H1 (cell line): Measurements from ENCODE around the gene SLC52A1. TPM values are rescaled to one million over a fixed set of nuclear protein-coding genes. Genes with fewer than 3 reads are reported as not detected.

ENCODE experiments used
- CTCF ChIA-PET: fragments of 300-600 bp; sonication (Branson Sonifier 250); formaldehyde crosslinking; loops from one replicate; lab custom pipeline; 2021; ENCODE audit not compliant: partially characterized antibody; lab: Charles Lee
- POLR2A ChIA-PET: fragments of 300-600 bp; sonication (Branson Sonifier 250); formaldehyde crosslinking; loops from one replicate; lab custom pipeline; 2021; ENCODE audit warnings: inconsistent platforms; ENCODE audit not compliant: partially characterized antibody; lab: Charles Lee
- DNase-seq, 2 experiments: peaks; one replicate each; pipeline versions ENCODE4 v3.0.0 to v3.0.0-alpha.2; 2010 to 2022; ENCODE audit warnings: low spot score in 2 of 2, low read depth in 1 of 2, mixed read lengths in 1 of 2
- FAIRE-seq: peaks from 2 replicates; lab custom pipeline; 2011; peaks lifted over from hg19 to GRCh38; lab: Jason Lieb, UNC
- H2AFZ ChIP-seq: 2 replicates; pipeline ENCODE4 v1.8.1; 2012; ENCODE audit warnings: low read length, inconsistent platforms
- H2AK5ac ChIP-seq: 2 replicates; pipeline ENCODE4 v1.6.1; 2013; ENCODE audit warnings: low read depth, low read length
- H2BK120ac ChIP-seq: replicated peaks from 2 replicates; pipeline ENCODE3; 2013; ENCODE audit warnings: low read depth, low read length, inconsistent platforms
- H2BK12ac ChIP-seq: 2 replicates; pipeline ENCODE4 v1.6.1; 2013; ENCODE audit warnings: low read depth, low read length
- H2BK15ac ChIP-seq: 2 replicates; pipeline ENCODE4 v1.6.1; 2013; ENCODE audit warnings: low read length
- H2BK20ac ChIP-seq: 2 replicates; pipeline ENCODE4 v1.6.1; 2013; ENCODE audit warnings: low read length
- H2BK5ac ChIP-seq: 2 replicates; pipeline ENCODE4 v1.6.1; 2013; ENCODE audit warnings: low read depth, low read length
- H3K14ac ChIP-seq: 2 replicates; pipeline ENCODE4 v1.6.1; 2013; ENCODE audit warnings: inconsistent platforms; ENCODE audit not compliant: insufficient read length
- H3K18ac ChIP-seq: 2 replicates; pipeline ENCODE4 v1.6.1; 2013; ENCODE audit warnings: low read length; ENCODE audit errors: extremely low read depth
- H3K23ac ChIP-seq: 2 replicates; pipeline ENCODE4 v1.6.1; 2013; ENCODE audit warnings: inconsistent platforms; ENCODE audit not compliant: insufficient read length
- H3K23me2 ChIP-seq: 2 replicates; pipeline ENCODE4 v1.6.1; 2013; ENCODE audit warnings: low read depth, low read length
- H3K27ac ChIP-seq: 2 replicates; pipeline ENCODE4 v1.6.1; 2011; ENCODE audit warnings: low read depth, low read length, inconsistent platforms
- H3K27me3 ChIP-seq, 4 experiments: replicated peaks in 1 of 4; 1 replicate in 1 of 4; 2 replicates in 3 of 4; pipeline versions ENCODE4 v1.6.1 to v1.8.1; 2011 to 2013; ENCODE audit warnings: low read length in 3 of 4, mild to moderate bottlenecking in 3 of 4, inconsistent platforms in 2 of 4, mixed read lengths in 2 of 4, moderate library complexity in 1 of 4; ENCODE audit not compliant: control insufficient read depth in 3 of 4, insufficient read depth in 3 of 4; ENCODE audit errors: extremely low read depth in 1 of 4
- H3K36me3 ChIP-seq, 4 experiments: 2 replicates each; pipeline versions ENCODE4 v1.6.1 to v1.8.1; 2011 to 2013; ENCODE audit warnings: mild to moderate bottlenecking in 4 of 4, low read length in 3 of 4, moderate library complexity in 2 of 4, control low read depth in 1 of 4, inconsistent platforms in 1 of 4; ENCODE audit not compliant: insufficient read depth in 4 of 4, control insufficient read depth in 2 of 4
- H3K4ac ChIP-seq: replicated peaks from 2 replicates; pipeline ENCODE3; 2013; ENCODE audit warnings: low read length, low read depth, mixed read lengths, inconsistent platforms; ENCODE audit not compliant: insufficient read length
- H3K4me1 ChIP-seq, 4 experiments: replicated peaks in 1 of 4; 1 replicate in 1 of 4; 2 replicates in 3 of 4; pipeline versions ENCODE4 v1.6.1 to v1.8.1; 2011 to 2013; ENCODE audit warnings: low read length in 3 of 4, inconsistent platforms in 2 of 4, mixed read lengths in 1 of 4; ENCODE audit not compliant: insufficient read depth in 4 of 4, control insufficient read depth in 3 of 4
- H3K4me2 ChIP-seq, 2 experiments: 2 replicates each; pipeline versions ENCODE4 v1.6.1 to v1.8.1; 2011 to 2013; ENCODE audit warnings: low read depth in 2 of 2, low read length in 2 of 2, control low read depth in 1 of 2, inconsistent platforms in 1 of 2, mild to moderate bottlenecking in 1 of 2; ENCODE audit not compliant: insufficient read depth in 1 of 2
- H3K4me3 ChIP-seq, 4 experiments: fragments of 200-600, 300-600 bp in 1 of 4; sonication (generic), shearing (Covaris generic), sonication (Bioruptor Twin) in 1 of 4; 2 replicates each; pipeline versions ENCODE4 v1.5.1 to v1.8.1; 2011 to 2016; ENCODE audit warnings: low read length in 4 of 4, low read depth in 3 of 4, control low read depth in 2 of 4, inconsistent platforms in 2 of 4, mild to moderate bottlenecking in 2 of 4, mixed read lengths in 1 of 4, moderate library complexity in 1 of 4; ENCODE audit not compliant: insufficient read depth in 2 of 4; ENCODE audit errors: extremely low read depth in 1 of 4
- H3K56ac ChIP-seq: replicated peaks from 2 replicates; pipeline ENCODE3; 2013; ENCODE audit warnings: low read depth, mild to moderate bottlenecking, mixed read lengths, low read length, inconsistent platforms; ENCODE audit not compliant: insufficient read length
- H3K79me1 ChIP-seq: 2 replicates; pipeline ENCODE4 v1.6.1; 2013; ENCODE audit warnings: low read depth, low read length, control low read depth
- H3K79me2 ChIP-seq, 2 experiments: 2 replicates each; pipeline versions ENCODE4 v1.6.1 to v1.8.1; 2012 to 2013; ENCODE audit warnings: low read length in 2 of 2, mild to moderate bottlenecking in 2 of 2, inconsistent platforms in 1 of 2; ENCODE audit not compliant: insufficient read depth in 2 of 2, control insufficient read depth in 1 of 2
- H3K9ac ChIP-seq, 4 experiments: replicated peaks in 1 of 4; 1 replicate in 1 of 4; 2 replicates in 3 of 4; pipeline versions ENCODE4 v1.6.1 to v1.8.1; 2011 to 2013; ENCODE audit warnings: low read depth in 3 of 4, low read length in 3 of 4, control low read depth in 2 of 4, mild to moderate bottlenecking in 2 of 4, moderate library complexity in 2 of 4, inconsistent platforms in 1 of 4; ENCODE audit errors: extremely low read depth in 1 of 4
- H3K9me3 ChIP-seq, 2 experiments: 2 replicates each; pipeline versions ENCODE4 v1.6.1 to v1.8.1; 2012 to 2013; ENCODE audit warnings: mild to moderate bottlenecking in 2 of 2, moderate library complexity in 2 of 2, control low read depth in 1 of 2, inconsistent platforms in 1 of 2, low read depth in 1 of 2, low read length in 1 of 2, mixed read lengths in 1 of 2; ENCODE audit not compliant: insufficient read depth in 2 of 2
- H4K20me1 ChIP-seq, 2 experiments: replicated peaks in 1 of 2; 2 replicates each; pipeline versions ENCODE3 to v1.8.1; 2011 to 2013; ENCODE audit warnings: inconsistent platforms in 2 of 2, low read length in 2 of 2, mild to moderate bottlenecking in 1 of 2; ENCODE audit not compliant: insufficient read depth in 2 of 2, control insufficient read depth in 1 of 2
- H4K5ac ChIP-seq: 2 replicates; pipeline ENCODE4 v1.6.1; 2013; ENCODE audit warnings: low read length, low read depth, mixed read lengths, inconsistent platforms; ENCODE audit not compliant: insufficient read length
- H4K8ac ChIP-seq: 2 replicates; pipeline ENCODE4 v1.8.0; 2013; ENCODE audit warnings: mild to moderate bottlenecking, moderate library complexity, low read length, inconsistent platforms; ENCODE audit not compliant: insufficient read depth; ENCODE audit errors: extremely low read depth
- H4K91ac ChIP-seq: replicated peaks from 2 replicates; pipeline ENCODE3; 2013; ENCODE audit warnings: low read length, mixed read lengths, inconsistent platforms; ENCODE audit not compliant: insufficient read length
- ATF2 ChIP-seq: IDR thresholded peaks from 2 replicates; pipeline ENCODE4 v1.6.1; 2012; ENCODE audit warnings: low read length, inconsistent platforms
- CBX5 ChIP-seq: fragments of 300-800, 300-1000 bp; sonication (generic); IDR thresholded peaks from 2 replicates; pipeline ENCODE4 v1.7.1; 2016; ENCODE audit warnings: antibody characterized with exemption, low read length, low read depth
- CHD1 ChIP-seq: IDR thresholded peaks from 2 replicates; pipeline ENCODE4 v1.6.1; 2012; ENCODE audit warnings: low read depth, low read length, improper control_type of control experiment
- HDAC6 ChIP-seq: IDR thresholded peaks from one replicate; pipeline ENCODE4 v1.7.1; 2012; ENCODE audit warnings: low read depth, mild to moderate bottlenecking, inconsistent platforms, low read length, moderate library complexity
- KDM4A ChIP-seq: IDR thresholded peaks from one replicate; pipeline ENCODE4 v1.7.1; 2012; ENCODE audit warnings: low read depth, mild to moderate bottlenecking, moderate library complexity, low read length, inconsistent platforms; ENCODE audit not compliant: severe bottlenecking
- MAFK ChIP-seq: IDR thresholded peaks from 2 replicates; pipeline ENCODE4 v1.6.1; 2012; ENCODE audit warnings: low read depth, mild to moderate bottlenecking, improper control_type of control experiment, low read length
- RFX5 ChIP-seq: IDR thresholded peaks from 2 replicates; pipeline ENCODE4 v1.6.1; 2011; ENCODE audit warnings: low read depth, low read length, improper control_type of control experiment, borderline replicate concordance
- RNF2 ChIP-seq: fragments of 200-900, 300-1000 bp; sonication (generic); IDR thresholded peaks from 2 replicates; pipeline ENCODE4 v1.7.1; 2016; ENCODE audit warnings: borderline replicate concordance, low read depth, mild to moderate bottlenecking, antibody characterized with exemption, low read length; ENCODE audit not compliant: poor library complexity, severe bottlenecking; ENCODE audit errors: missing control alignments
- SIN3A ChIP-seq, 2 experiments: IDR thresholded peaks in 1 of 2; conservative IDR thresholded peaks in 1 of 2; 2 replicates each; pipeline ENCODE4 v1.6.1; 2011 to 2012; ENCODE audit warnings: low read length in 2 of 2, improper control_type of control experiment in 1 of 2, low read depth in 1 of 2, mild to moderate bottlenecking in 1 of 2
- TAF7 ChIP-seq: optimal IDR thresholded peaks from 2 replicates; pipeline ENCODE3; 2011; ENCODE audit warnings: low read depth, mild to moderate bottlenecking, inconsistent platforms, low read length, moderate library complexity, borderline replicate concordance
- TCF12 ChIP-seq: IDR thresholded peaks from 2 replicates; pipeline ENCODE4 v1.6.1; 2011; ENCODE audit warnings: low read depth, mild to moderate bottlenecking, low read length
- WGBS, 2 experiments: shearing (Covaris generic) in 1 of 2; methylation state at CpG; one replicate each; pipeline versions ENCODE4 v1.1.6 to v1.1.7; 2013 to 2015; ENCODE audit warnings: low lambda C conversion rate in 2 of 2, mixed read lengths in 2 of 2, inconsistent platforms in 1 of 2, low coverage in 1 of 2, missing lambda C conversion rate in 1 of 2; ENCODE audit not compliant: insufficient replicate concordance in 2 of 2, insufficient coverage in 1 of 2, insufficient read length in 1 of 2; ENCODE audit errors: extremely low coverage in 1 of 2, missing lambda C conversion rate in 1 of 2; 5-methylcytosine and 5-hydroxymethylcytosine counted together
- polyA plus RNA-seq, 7 experiments: library from polyadenylated mRNA; depleted of rRNA in 3 of 7; stranded (reverse) in 5 of 7; unstranded in 2 of 7; fragments of >200 nt in 5 of 7; fragments of 200-250 nt in 2 of 7; gene quantifications; 1 replicate in 5 of 7; 2 replicates in 1 of 7; 4 replicates in 1 of 7; pipeline versions ENCODE4 v1.2.1 to v1.2.3, GENCODE V29; 2011 to 2013; ENCODE audit warnings: missing spikeins in 2 of 7, mixed read lengths in 2 of 7
- total RNA-seq: library from RNA; stranded (reverse); fragmentation: NEBNext Ultra II Directional; extraction: Animal tissue kit (Norgen Biotek cat#: 25700); gene quantifications from 2 replicates; pipeline ENCODE4 v1.2.1, GENCODE V29; 2021

The SLC52A1 gene
- total and polyA plus RNA-seq, 2 of the 8 experiments (the other 6 are each of a cell fraction or from before 2014, with no cell fraction given), result 0.61 to 0.67 TPM

- no peak overlapping the region for H3K4ac ChIP-seq
- H4K5ac ChIP-seq, result no peak overlapping the region
- H4K91ac ChIP-seq, result no peak overlapping the region
- DNase-seq (no peak), FAIRE-seq (no peak)
- peaks cover 0 to 5% of the 10 kb centered on the region in 2 experiments for H4K20me1 ChIP-seq
- H3K4me2 ChIP-seq, result no peak overlapping the region
- H3K23ac ChIP-seq, result no peak overlapping the region
- H3K18ac ChIP-seq, result no peak overlapping the region
- H3K27me3 ChIP-seq, result no peaks in the 10 kb centered on the region
- no peak overlapping the region for H3K27ac ChIP-seq
- H3K79me2 ChIP-seq, result no peaks in the 10 kb centered on the region
- H3K9me3 ChIP-seq, result no peaks in the 10 kb centered on the region
- H2AK5ac ChIP-seq, result no peak overlapping the region
- H2BK12ac ChIP-seq, result no peak overlapping the region
- CTCF ChIA-PET, result interaction anchor here (0.7 to 5.4 kb wide), 6 partner anchors 8 to 41 kb away, joined by 3 to 21 read pairs (median 4); partner anchors contain the start of gene SLC52A1
- peaks cover 7 to 43% (median 22%) of the 10 kb centered on the region in 4 experiments for H3K36me3 ChIP-seq
- no peaks in the 10 kb centered on the region for H3K4me1 ChIP-seq
- POLR2A ChIA-PET, result interaction anchor here (0.8 to 2.6 kb wide), 9 partner anchors 9 to 79 kb away, joined by 3 to 10 read pairs (median 4); no protein-coding TSS in a partner anchor
- H2BK5ac ChIP-seq, result no peak overlapping the region
- H3K4me3 ChIP-seq, result no peak overlapping the region
- no peak overlapping the region for H2AFZ ChIP-seq
- no peaks in the 10 kb centered on the region for H3K23me2 ChIP-seq
- H3K9ac ChIP-seq, result no peak overlapping the region
- H2BK120ac ChIP-seq, result no peak overlapping the region
- no peak overlapping the region for H4K8ac ChIP-seq
- H2BK20ac ChIP-seq, result no peak overlapping the region
- no peaks in the 10 kb centered on the region for H3K79me1 ChIP-seq
- no peak overlapping the region for H2BK15ac ChIP-seq
- no peak overlapping the region for H3K56ac ChIP-seq
- no peak overlapping the region for H3K14ac ChIP-seq
- 90% methylated on average over 30 of the region's 30 CpGs; no CpG with 5 or more reads in 1 of the 2 experiments for whole genome bisulfite sequencing, 2 experiments
- no peak for TF ChIP-seq RNF2
- TF ChIP-seq ATF2, result no peak
- no peak for TF ChIP-seq SIN3A (conservative IDR thresholded peaks at IDR 0.05 in 1 of 2, IDR thresholded peaks at IDR 0.05 in 1 of 2; ENCODE audit: low read depth in 1 of 2, low read length in 2 of 2)
- no peak for TF ChIP-seq KDM4A
- no peak for TF ChIP-seq HDAC6
- no peak for TF ChIP-seq TCF12
- no peak for TF ChIP-seq MAFK
- TF ChIP-seq CBX5, result no peak
- no peak for TF ChIP-seq RFX5
- TF ChIP-seq CHD1, result no peak
- no peak for TF ChIP-seq TAF7
Measured at GRCh38 chr17:5022171-5022711, 13.0 kb downstream of the SLC52A1 start.
